Upper lobe of right lung (tissue), 1 donor: ENCODE results near the gene TARS1. TPM values are rescaled to one million over a fixed set of nuclear protein-coding genes. Genes with fewer than 3 reads are reported as not detected.

ENCODE experiments used
- ATAC-seq: fragments of 200-7000 bp; cut with Tn5 transposase; one replicate; pipeline ENCODE4 v1.9.1; 2020; ENCODE audit warnings: mild to moderate bottlenecking, moderate library complexity
- DNase-seq: peaks from one replicate; pipeline ENCODE4 v3.0.0-alpha.2; 2020
- H3K27ac ChIP-seq: fragments of 200-600 bp; one replicate; pipeline ENCODE4 v1.8.0; 2022
- H3K27me3 ChIP-seq: fragments of 200-600 bp; one replicate; pipeline ENCODE4 v1.8.0; 2022; ENCODE audit warnings: mild to moderate bottlenecking
- H3K36me3 ChIP-seq: fragments of 200-600 bp; one replicate; pipeline ENCODE4 v1.8.0; 2022
- H3K4me1 ChIP-seq: fragments of 200-600 bp; one replicate; pipeline ENCODE4 v1.8.0; 2022
- H3K4me3 ChIP-seq: fragments of 200-600 bp; one replicate; pipeline ENCODE4 v1.8.0; 2022; ENCODE audit warnings: mild to moderate bottlenecking
- H3K9me3 ChIP-seq: fragments of 200-600 bp; one replicate; pipeline ENCODE4 v1.8.0; 2022
- intact Hi-C: fragments of 100-400 bp; cut with DNase I; formaldehyde crosslinking; loops from one replicate; pipeline ENCODE4 v1.11.0; 2022
- long read RNA-seq: library from polyadenylated mRNA; unstranded; transcript quantifications from one replicate; pipeline ENCODE4 v2.0.0, GENCODE V29; 2021
- total RNA-seq: library from RNA; stranded (reverse); fragmentation: NEBNext Ultra II Directional; extraction: Animal tissue kit (Norgen Biotek cat#: 25700); gene quantifications from one replicate; pipeline ENCODE4 v1.2.1, GENCODE V29; 2021
- TF ChIP-seq, protein P1 (sequence below): fragments of 200-600 bp; IDR thresholded peaks from one replicate; pipeline ENCODE4 v1.8.0; 2022; ENCODE audit warnings: antibody characterized with exemption
- donor health status: DM: no; HTN: yes; CAD: no; lungs with severe emphysema.

Gene TARS1
- 92.5 TPM for total RNA-seq
- long read RNA-seq, full-length matches to known transcripts: 132 of 139 reads
- long read RNA-seq, partial matches to known transcripts: 7 of 139 reads
- long read RNA-seq, other reads (novel, unspliced or antisense): 0 of 139 reads

GRCh38 chr5:33440482-33441240 is at the start of gene TARS1:
TARS1 (plus strand) TSS chr5:33440965; CDS start chr5:33441087, 122 bp downstream.
- H3K4me3 ChIP-seq: peak within 1 kb of the TSS; percentile 71
- DNase-seq (peak; percentile 97), ATAC-seq (peak; percentile 98)
- no peaks in the 10 kb centered on the region for H3K27me3 ChIP-seq
- intact Hi-C loops: no loop called here
- H3K27ac ChIP-seq: peak within 1 kb of the TSS; percentile 89
- peaks cover 13% of the 10 kb centered on the region for H3K36me3 ChIP-seq
- H3K9me3 ChIP-seq: no peaks in the 10 kb centered on the region
- peaks cover 10% of the 10 kb centered on the region for H3K4me1 ChIP-seq
- TF ChIP-seq, protein P1, sequence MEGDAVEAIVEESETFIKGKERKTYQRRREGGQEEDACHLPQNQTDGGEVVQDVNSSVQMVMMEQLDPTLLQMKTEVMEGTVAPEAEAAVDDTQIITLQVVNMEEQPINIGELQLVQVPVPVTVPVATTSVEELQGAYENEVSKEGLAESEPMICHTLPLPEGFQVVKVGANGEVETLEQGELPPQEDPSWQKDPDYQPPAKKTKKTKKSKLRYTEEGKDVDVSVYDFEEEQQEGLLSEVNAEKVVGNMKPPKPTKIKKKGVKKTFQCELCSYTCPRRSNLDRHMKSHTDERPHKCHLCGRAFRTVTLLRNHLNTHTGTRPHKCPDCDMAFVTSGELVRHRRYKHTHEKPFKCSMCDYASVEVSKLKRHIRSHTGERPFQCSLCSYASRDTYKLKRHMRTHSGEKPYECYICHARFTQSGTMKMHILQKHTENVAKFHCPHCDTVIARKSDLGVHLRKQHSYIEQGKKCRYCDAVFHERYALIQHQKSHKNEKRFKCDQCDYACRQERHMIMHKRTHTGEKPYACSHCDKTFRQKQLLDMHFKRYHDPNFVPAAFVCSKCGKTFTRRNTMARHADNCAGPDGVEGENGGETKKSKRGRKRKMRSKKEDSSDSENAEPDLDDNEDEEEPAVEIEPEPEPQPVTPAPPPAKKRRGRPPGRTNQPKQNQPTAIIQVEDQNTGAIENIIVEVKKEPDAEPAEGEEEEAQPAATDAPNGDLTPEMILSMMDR: no peak

GRCh38 chr5:33398501-33398900 is 42.3 kb upstream of the TARS1 start:
- intact Hi-C loops: no loop called here
- TF ChIP-seq, protein P1: no peak
- no peak overlapping the region for H3K27ac ChIP-seq
- DNase-seq: no peak
- no peaks in the 10 kb centered on the region for H3K36me3 ChIP-seq
- H3K4me3 ChIP-seq: no peak overlapping the region
- no peaks in the 10 kb centered on the region for H3K4me1 ChIP-seq
- H3K9me3 ChIP-seq: no peaks in the 10 kb centered on the region
- no peak for ATAC-seq
- H3K27me3 ChIP-seq: no peaks in the 10 kb centered on the region

- H3K27me3 ChIP-seq: no peaks in the 10 kb centered on the region
- no peaks in the 10 kb centered on the region for H3K9me3 ChIP-seq
- DNase-seq (no peak), ATAC-seq (no peak)
- intact Hi-C loops: no loop called here
- no peaks in the 10 kb centered on the region for H3K4me1 ChIP-seq
- no peak overlapping the region for H3K27ac ChIP-seq
- TF ChIP-seq, protein P1: no peak
- H3K36me3 ChIP-seq: no peaks in the 10 kb centered on the region
- no peak overlapping the region for H3K4me3 ChIP-seq
Measured at GRCh38 chr5:33400675-33401074, 40.1 kb upstream of the TARS1 start.

GRCh38 chr5:33401482-33402390 is 39.0 kb upstream of the TARS1 start:
- Histone ChIP-seq H3K4me1 (no peaks in the 10 kb centered on the region), H3K27me3 (no peaks in the 10 kb centered on the region), H3K4me3 (no peak overlapping the region), H3K36me3 (no peaks in the 10 kb centered on the region), H3K9me3 (no peaks in the 10 kb centered on the region), H3K27ac (no peak overlapping the region)
- DNase-seq: no peak
- intact Hi-C loops: no loop called here
- TF ChIP-seq, protein P1: no peak
- no peak for ATAC-seq

- no peak for ATAC-seq
- Histone ChIP-seq H3K4me3 (no peak overlapping the region), H3K9me3 (no peaks in the 10 kb centered on the region), H3K27me3 (no peaks in the 10 kb centered on the region), H3K27ac (no peak overlapping the region), H3K4me1 (no peaks in the 10 kb centered on the region), H3K36me3 (no peaks in the 10 kb centered on the region)
- intact Hi-C loops: no loop called here
- DNase-seq: no peak
- TF ChIP-seq, protein P1: no peak
Measured at GRCh38 chr5:33403187-33403586, 37.6 kb upstream of the TARS1 start.
